ENCODE data around the gene ZHX3.

The ZHX3 gene

GRCh38 chr20:41353530-41353929, 36.0 kb upstream of the ZHX3 start:
- DNase-seq (ENCODE audit: low read depth in 1 of 2, low spot score in 1 of 2) = no peak

GRCh38 chr20:41352666-41353065, 35.1 kb upstream of the ZHX3 start:
- DNase-seq (ENCODE audit: low read depth in 1 of 2, low spot score in 1 of 2) = no peak

- DNase-seq (ENCODE audit: low read depth in 1 of 2, low spot score in 1 of 2) = no peak
These were observed 34.6 kb upstream of the ZHX3 start for GRCh38 chr20:41352106-41352505.

GRCh38 chr20:41350408-41350962, 33.0 kb upstream of the ZHX3 start:
- DNase-seq (ENCODE audit: low read depth in 1 of 2, low spot score in 1 of 2) = no peak

- no peak for DNase-seq (ENCODE audit: low read depth in 1 of 2, low spot score in 1 of 2)
These were observed 32.4 kb upstream of the ZHX3 start for GRCh38 chr20:41349943-41350342.

GRCh38 chr20:41349266-41349665, 31.7 kb upstream of the ZHX3 start:
- no peak for DNase-seq (ENCODE audit: low read depth in 1 of 2, low spot score in 1 of 2)

GRCh38 chr20:41348430-41349172, 31.1 kb upstream of the ZHX3 start:
- DNase-seq (ENCODE audit: low read depth in 1 of 2, low spot score in 1 of 2) = no peak

GRCh38 chr20:41347523-41348429, 30.2 kb upstream of the ZHX3 start:
- DNase-seq (ENCODE audit: low read depth in 1 of 2, low spot score in 1 of 2) = no peak

- no peak for DNase-seq (ENCODE audit: low read depth in 1 of 2, low spot score in 1 of 2)
These were observed 28.2 kb upstream of the ZHX3 start for GRCh38 chr20:41345729-41346067.

- DNase-seq (ENCODE audit: low read depth in 1 of 2, low spot score in 1 of 2) = no peak
These were observed 27.6 kb upstream of the ZHX3 start for GRCh38 chr20:41344938-41345728.

GRCh38 chr20:41344477-41344876, 26.9 kb upstream of the ZHX3 start:
- DNase-seq (ENCODE audit: low read depth in 1 of 2, low spot score in 1 of 2) = no peak

- no peak for DNase-seq (ENCODE audit: low read depth in 1 of 2, low spot score in 1 of 2)
These were observed 25.2 kb upstream of the ZHX3 start for GRCh38 chr20:41342474-41343464.

- DNase-seq (ENCODE audit: low read depth in 1 of 2, low spot score in 1 of 2) = no peak
These were observed 23.0 kb upstream of the ZHX3 start, which contains the start of gene LPIN3 for GRCh38 chr20:41340327-41341055. TSS of gene LPIN3 (plus strand) at chr20:41340821. CDS start at chr20:41345804, 4,983 bp downstream.

- DNase-seq (ENCODE audit: low read depth in 1 of 2, low spot score in 1 of 2) = peak; percentile 72 to 84
These were observed 22.4 kb upstream of the ZHX3 start for GRCh38 chr20:41339957-41340326.

GRCh38 chr20:41336711-41337492, 19.4 kb upstream of the ZHX3 start:
- no peak for DNase-seq (ENCODE audit: low read depth in 1 of 2, low spot score in 1 of 2)

- DNase-seq (ENCODE audit: low read depth in 1 of 2, low spot score in 1 of 2) = no peak
These were observed 18.1 kb upstream of the ZHX3 start for GRCh38 chr20:41335591-41335990.

- DNase-seq (ENCODE audit: low read depth in 1 of 2, low spot score in 1 of 2) = no peak
These were observed 17.2 kb upstream of the ZHX3 start for GRCh38 chr20:41334443-41335421.
